ACC112 (cell line): ENCODE data around the gene TNRC18.

ENCODE experiments used
- H2AFZ ChIP-seq: fragments of 200-600 bp; sonication (generic); one replicate; pipeline ENCODE4 v1.6.0; 2017; ENCODE audit warnings: antibody characterized with exemption, low read length; ENCODE audit not compliant: unreplicated experiment
- H3K27ac ChIP-seq: fragments of 200-600 bp; sonication (generic); 2 replicates; pipeline ENCODE4 v1.5.1; 2014; ENCODE audit warnings: low read depth, mild to moderate bottlenecking, antibody characterized with exemption, low read length, moderate library complexity
- H3K27me3 ChIP-seq: fragments of 200-600 bp; sonication (generic); 2 replicates; pipeline ENCODE4 v1.6.1; 2014; ENCODE audit warnings: mild to moderate bottlenecking, antibody characterized with exemption, low read length, moderate library complexity, mixed read lengths; ENCODE audit not compliant: insufficient read depth
- H3K36me3 ChIP-seq: fragments of 200-600 bp; sonication (generic); 2 replicates; pipeline ENCODE4 v1.6.1; 2016; ENCODE audit warnings: mild to moderate bottlenecking, antibody characterized with exemption, low read length, moderate library complexity, mixed read lengths; ENCODE audit not compliant: insufficient read depth
- H3K4me1 ChIP-seq: fragments of 200-600 bp; sonication (generic); one replicate; pipeline ENCODE4 v1.6.1; 2016; ENCODE audit warnings: low read length, mixed read lengths; ENCODE audit not compliant: insufficient read depth, unreplicated experiment, control insufficient read depth
- H3K4me3 ChIP-seq: fragments of 200-600 bp; sonication (generic); 2 replicates; pipeline ENCODE4 v1.5.1; 2014; ENCODE audit warnings: mild to moderate bottlenecking, low read depth, low read length
- H3K79me2 ChIP-seq: fragments of 200-600 bp; sonication (generic); one replicate; pipeline ENCODE4 v1.6.0; 2016; ENCODE audit warnings: low read length; ENCODE audit not compliant: control insufficient read depth, unreplicated experiment, insufficient read depth

The TNRC18 gene

GRCh38 chr7:5359344-5359743 is 64.3 kb downstream of the TNRC18 start:
- no peak overlapping the region for H3K27ac ChIP-seq
- H3K4me1 ChIP-seq = peaks cover 13% of the 10 kb centered on the region
- H3K27me3 ChIP-seq = no peaks in the 10 kb centered on the region
- no peak overlapping the region for H2AFZ ChIP-seq
- H3K79me2 ChIP-seq = peaks cover 24% of the 10 kb centered on the region
- H3K36me3 ChIP-seq = peaks cover 20% of the 10 kb centered on the region
- H3K4me3 ChIP-seq = no peak overlapping the region

DNA sequence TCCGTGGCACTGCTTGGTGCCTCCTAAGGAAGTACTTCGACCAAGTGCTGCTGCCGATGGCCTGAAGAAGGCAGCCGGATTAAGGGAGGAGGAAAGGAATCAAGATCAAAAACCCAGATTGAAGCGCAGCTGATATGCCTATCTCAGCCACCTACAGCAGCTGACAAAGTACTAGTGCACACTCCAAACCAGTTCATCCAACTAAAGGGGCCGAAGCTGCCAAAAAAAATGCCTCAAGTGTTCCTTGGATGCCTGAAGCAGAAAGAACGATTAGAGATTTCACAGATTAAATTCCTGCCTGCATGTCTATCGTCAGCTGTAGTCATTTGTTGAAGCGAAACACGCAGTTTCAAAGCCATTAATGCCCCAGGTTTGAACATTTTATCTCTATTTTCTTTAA is 65.7 kb downstream of the TNRC18 start:
- Histone ChIP-seq H3K79me2 (peaks cover 26% of the 10 kb centered on the region), H3K4me1 (peaks cover 15% of the 10 kb centered on the region), H3K27me3 (no peaks in the 10 kb centered on the region), H3K27ac (no peak overlapping the region), H3K36me3 (peaks cover 19% of the 10 kb centered on the region), H2AFZ (no peak overlapping the region), H3K4me3 (no peak overlapping the region)

DNA sequence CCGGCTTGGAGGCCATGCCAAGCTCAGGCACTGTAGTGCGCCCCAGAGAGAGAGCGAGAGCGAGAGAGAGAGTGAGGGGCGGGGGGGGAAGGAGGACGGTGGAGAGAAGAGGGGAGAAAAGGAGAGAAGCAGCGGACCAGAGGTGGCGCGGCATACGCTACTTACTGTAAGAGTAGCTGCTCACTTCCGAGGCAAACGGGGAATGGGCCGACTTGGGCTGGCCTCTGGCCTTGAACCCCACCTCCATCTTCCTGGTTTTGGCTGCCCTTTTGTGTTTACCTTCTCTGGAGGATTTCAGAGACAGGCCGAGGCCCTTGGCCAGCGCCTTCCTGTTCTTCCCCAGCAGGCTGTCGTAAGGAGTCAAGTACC is 66.9 kb downstream of the TNRC18 start:
- peaks cover 15% of the 10 kb centered on the region for H3K4me1 ChIP-seq
- no peak overlapping the region for H2AFZ ChIP-seq
- peaks cover 31% of the 10 kb centered on the region for H3K79me2 ChIP-seq
- H3K4me3 ChIP-seq = no peak overlapping the region
- peaks cover 22% of the 10 kb centered on the region for H3K36me3 ChIP-seq
- no peak overlapping the region for H3K27ac ChIP-seq
- H3K27me3 ChIP-seq = no peaks in the 10 kb centered on the region

- Histone ChIP-seq H3K79me2 (peaks cover 44% of the 10 kb centered on the region), H3K27me3 (no peaks in the 10 kb centered on the region), H3K4me1 (peaks cover 15% of the 10 kb centered on the region), H2AFZ (no peak overlapping the region), H3K27ac (peak overlapping the region; percentile 44), H3K4me3 (0 out of 2 replicates have a peak overlapping the region, but pooled peaks have one; percentile 4), H3K36me3 (peaks cover 21% of the 10 kb centered on the region)
These were observed 69.0 kb downstream of the TNRC18 start for GRCh38 chr7:5354460-5355232.

- Histone ChIP-seq H3K79me2 (peaks cover 43% of the 10 kb centered on the region), H3K27ac (no peak overlapping the region), H2AFZ (no peak overlapping the region), H3K27me3 (no peaks in the 10 kb centered on the region), H3K4me1 (peaks cover 15% of the 10 kb centered on the region), H3K4me3 (no peak overlapping the region), H3K36me3 (peaks cover 8% of the 10 kb centered on the region; the same call in 1 of the 2 replicates)
These were observed 71.1 kb downstream of the TNRC18 start for GRCh38 chr7:5352440-5353010.

- Histone ChIP-seq H3K27ac (no peak overlapping the region), H3K4me3 (no peak overlapping the region), H2AFZ (no peak overlapping the region), H3K27me3 (no peaks in the 10 kb centered on the region), H3K79me2 (peaks cover 43% of the 10 kb centered on the region), H3K36me3 (peaks cover 8% of the 10 kb centered on the region; the same call in 1 of the 2 replicates), H3K4me1 (peaks cover 15% of the 10 kb centered on the region)
These were observed 71.9 kb downstream of the TNRC18 start for GRCh38 chr7:5351507-5352265.

DNA sequence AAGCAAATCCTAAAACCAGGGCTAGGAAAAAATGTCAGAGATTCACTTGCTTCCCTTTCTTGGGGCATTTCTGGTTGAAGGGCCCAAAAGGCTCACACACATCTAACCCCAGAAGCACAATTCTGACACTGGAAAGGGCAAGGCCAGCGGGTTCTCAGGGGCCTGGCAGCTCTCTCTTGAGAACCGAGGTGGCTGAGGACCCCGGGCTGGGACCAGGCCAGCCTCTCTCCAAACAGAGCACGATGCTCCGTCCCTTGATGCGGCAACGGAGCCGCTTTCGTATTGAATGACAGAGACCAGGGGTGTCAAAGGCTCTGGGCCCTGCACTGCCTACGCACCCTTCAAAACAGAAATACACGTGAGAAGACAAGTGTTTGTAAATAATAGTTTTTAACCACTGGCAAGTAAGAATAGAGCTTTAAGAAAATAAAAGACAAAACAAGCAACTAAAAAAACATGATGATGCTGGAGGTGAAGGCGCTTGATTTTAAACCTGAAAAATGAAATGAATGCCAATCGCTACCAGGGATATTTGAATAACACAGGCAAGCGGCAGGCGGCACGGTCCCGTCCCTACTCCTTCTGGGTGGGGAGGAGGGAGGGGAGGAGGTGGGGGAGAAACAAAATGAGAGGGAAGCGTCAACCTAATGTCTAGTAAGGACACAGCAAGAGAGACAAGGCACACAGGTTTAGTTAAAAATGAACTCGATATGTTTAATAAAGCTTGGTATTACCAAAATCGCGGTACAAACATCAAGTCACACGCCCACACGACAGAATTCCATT is 72.8 kb downstream of the TNRC18 start:
- Histone ChIP-seq H2AFZ (no peak overlapping the region), H3K4me3 (no peak overlapping the region), H3K4me1 (peaks cover 15% of the 10 kb centered on the region), H3K27me3 (no peaks in the 10 kb centered on the region), H3K27ac (no peak overlapping the region), H3K36me3 (peaks cover 8% of the 10 kb centered on the region; the same call in 1 of the 2 replicates), H3K79me2 (peaks cover 43% of the 10 kb centered on the region)

DNA sequence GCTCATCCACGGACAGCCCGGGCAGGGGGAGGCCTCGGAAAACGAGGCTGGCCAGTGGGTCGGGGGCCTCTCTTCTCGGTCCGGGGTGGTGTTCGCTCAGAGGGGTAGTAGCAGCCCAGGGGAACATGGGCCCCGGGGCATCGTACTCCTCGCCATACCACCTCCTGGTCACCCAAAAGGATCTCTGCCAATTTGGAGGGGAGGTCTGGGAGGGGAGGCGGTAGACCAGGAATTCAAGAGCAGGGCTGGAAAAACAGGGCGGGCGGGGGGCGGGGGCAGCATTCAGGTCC is 73.5 kb downstream of the TNRC18 start:
- Histone ChIP-seq H2AFZ (no peak overlapping the region), H3K4me1 (peaks cover 10% of the 10 kb centered on the region), H3K79me2 (peaks cover 43% of the 10 kb centered on the region), H3K4me3 (no peak overlapping the region), H3K36me3 (peaks cover 9% of the 10 kb centered on the region; the same call in 1 of the 2 replicates), H3K27ac (no peak overlapping the region), H3K27me3 (no peaks in the 10 kb centered on the region)

DNA sequence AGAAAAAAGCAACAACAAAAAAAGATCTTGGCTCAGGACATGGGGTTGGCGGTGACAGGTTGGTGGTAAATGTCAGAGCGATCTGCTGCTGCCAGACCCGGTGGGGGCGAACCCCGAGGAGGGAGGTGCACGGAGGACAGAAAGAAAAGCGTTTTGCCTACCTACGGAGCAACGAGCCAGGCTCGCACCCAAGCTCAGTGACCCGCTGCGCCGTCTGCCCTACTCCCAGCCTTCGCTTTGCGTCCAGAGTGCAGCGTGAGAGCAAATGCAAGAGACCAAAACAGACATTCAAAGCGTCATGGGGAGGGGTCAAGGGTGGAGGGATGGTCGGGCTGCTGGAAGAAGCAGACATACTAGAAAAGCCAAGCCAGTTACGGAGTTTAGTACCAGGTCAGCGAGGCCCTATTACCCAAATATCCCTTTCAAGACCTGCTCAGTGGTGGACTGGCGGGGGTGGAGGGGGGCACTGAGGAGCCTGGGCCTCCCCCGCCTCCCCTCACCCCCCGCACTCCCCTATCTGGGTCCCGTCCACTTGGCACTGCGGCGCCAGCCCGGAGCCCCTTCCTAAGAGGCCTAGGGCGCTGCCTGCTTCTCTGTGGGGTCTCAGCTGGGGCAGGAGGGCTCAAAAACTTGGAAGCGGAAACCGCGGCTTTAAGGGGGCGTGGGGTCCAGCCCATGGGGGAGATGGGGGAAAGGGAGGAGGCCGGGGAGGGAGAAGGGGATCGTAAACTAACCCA is 74.0 kb downstream of the TNRC18 start:
- Histone ChIP-seq H3K27ac (no peak overlapping the region), H3K4me1 (peaks cover 5% of the 10 kb centered on the region), H3K79me2 (peaks cover 39% of the 10 kb centered on the region), H2AFZ (no peak overlapping the region), H3K27me3 (no peaks in the 10 kb centered on the region), H3K4me3 (no peak overlapping the region), H3K36me3 (peaks cover 14% of the 10 kb centered on the region; the same call in 1 of the 2 replicates)

DNA sequence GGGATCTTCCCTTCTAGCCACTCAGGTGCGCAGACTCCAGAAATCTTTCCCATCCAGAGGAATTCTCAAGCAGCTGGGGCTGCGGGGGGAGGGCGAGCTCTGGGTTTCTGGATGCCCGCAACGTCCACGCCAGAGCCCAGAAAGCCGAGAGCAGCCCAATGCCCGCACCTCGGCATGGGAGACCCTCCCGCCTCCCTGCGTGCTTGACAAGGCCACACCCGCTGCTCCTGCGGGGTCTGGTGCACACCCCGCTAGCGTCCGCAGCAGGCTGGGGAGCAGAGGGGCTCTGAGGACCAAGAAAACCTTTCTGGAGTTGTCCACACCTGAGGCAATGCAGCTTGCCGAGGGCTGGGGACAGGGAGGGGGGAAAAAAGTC is 74.6 kb downstream of the TNRC18 start:
- Histone ChIP-seq H3K4me3 (no peak overlapping the region), H3K36me3 (peaks cover 21% of the 10 kb centered on the region), H3K4me1 (no peaks in the 10 kb centered on the region), H3K79me2 (peaks cover 39% of the 10 kb centered on the region), H3K27ac (no peak overlapping the region), H3K27me3 (no peaks in the 10 kb centered on the region), H2AFZ (no peak overlapping the region)
